ENCODE measurements around the gene UBE2F. TPM values are rescaled to one million over a fixed set of nuclear protein-coding genes. Genes with fewer than 3 reads are reported as not detected.

The UBE2F gene
- total RNA-seq, 4 donors from 2014 or later = 40.7 to 88.9 (median 64.9) TPM

GRCh38 chr2:237934186-237934585 lies 32.6 kb upstream of the UBE2F start:
- no peak for DNase-seq
- H3K36me3 ChIP-seq = no peaks in the 10 kb centered on the region
- intact Hi-C loops (cut with DNase I; ENCODE audit: low total_unique reads) = no loop called here
- H3K27ac ChIP-seq = no peak overlapping the region
- H3K4me3 ChIP-seq = no peak overlapping the region
- peaks cover 0 to 3% of the 10 kb centered on the region in 2 donors for H3K4me1 ChIP-seq
- H3K9me3 ChIP-seq = no peaks in the 10 kb centered on the region
- H3K27me3 ChIP-seq = no peaks in the 10 kb centered on the region
- TF ChIP-seq POLR2A (IDR thresholded peaks at IDR 0.05) (no peak), CTCF (IDR thresholded peaks at IDR 0.05) (no peak)

- Histone ChIP-seq H3K4me3 (no peak overlapping the region), H3K27me3 (no peaks in the 10 kb centered on the region), H3K36me3 (no peaks in the 10 kb centered on the region), H3K4me1 (peaks cover 0 to 3% of the 10 kb centered on the region in 2 donors), H3K27ac (no peak overlapping the region), H3K9me3 (no peaks in the 10 kb centered on the region)
- DNase-seq = no peak
- no peak for TF ChIP-seq CTCF (IDR thresholded peaks at IDR 0.05)
- no peak for TF ChIP-seq POLR2A (IDR thresholded peaks at IDR 0.05)
- intact Hi-C loops (cut with DNase I; ENCODE audit: low total_unique reads) = no loop called here
These were observed 30.9 kb upstream of the UBE2F start for GRCh38 chr2:237935740-237936452.

GRCh38 chr2:237939251-237939650 lies 27.6 kb upstream of the UBE2F start:
- intact Hi-C loops (cut with DNase I; ENCODE audit: low total_unique reads) = no loop called here
- Histone ChIP-seq H3K27me3 (no peaks in the 10 kb centered on the region), H3K27ac (no peak overlapping the region), H3K36me3 (no peaks in the 10 kb centered on the region), H3K9me3 (no peaks in the 10 kb centered on the region), H3K4me1 (no peaks in the 10 kb centered on the region), H3K4me3 (no peak overlapping the region)
- DNase-seq = no peak
- no peak for TF ChIP-seq CTCF (IDR thresholded peaks at IDR 0.05)

GRCh38 chr2:237940828-237941227 lies 26.0 kb upstream of the UBE2F start:
- H3K36me3 ChIP-seq = no peaks in the 10 kb centered on the region
- intact Hi-C loops (cut with DNase I; ENCODE audit: low total_unique reads) = no loop called here
- no peak for TF ChIP-seq POLR2A (IDR thresholded peaks at IDR 0.05)
- TF ChIP-seq CTCF (IDR thresholded peaks at IDR 0.05) = no peak

GRCh38 chr2:237941239-237941638 lies 25.6 kb upstream of the UBE2F start:
- intact Hi-C loops (cut with DNase I; ENCODE audit: low total_unique reads) = no loop called here

More at GRCh38 chr2:237940828-237941227, 26.0 kb upstream of the UBE2F start:
- Histone ChIP-seq H3K27ac (no peak overlapping the region), H3K9me3 (no peaks in the 10 kb centered on the region), H3K27me3 (no peaks in the 10 kb centered on the region), H3K4me1 (no peaks in the 10 kb centered on the region), H3K4me3 (no peak overlapping the region)
- no peak for DNase-seq

More at GRCh38 chr2:237941239-237941638, 25.6 kb upstream of the UBE2F start:
- TF ChIP-seq POLR2A (IDR thresholded peaks at IDR 0.05) (no peak), CTCF (IDR thresholded peaks at IDR 0.05) (no peak)
- Histone ChIP-seq H3K27ac (no peak overlapping the region), H3K9me3 (no peaks in the 10 kb centered on the region), H3K27me3 (no peaks in the 10 kb centered on the region), H3K4me3 (no peak overlapping the region), H3K4me1 (no peaks in the 10 kb centered on the region), H3K36me3 (no peaks in the 10 kb centered on the region)
- no peak for DNase-seq

Measured in uterus (tissue), 4 donors.